ENCODE data around the gene PRKCA.
"Not testable (repeated sequence)": the region's sequence is repeated elsewhere in the genome, so short reads cannot be mapped to it uniquely, and the experiment has no call there.

PRKCA gene

DNA sequence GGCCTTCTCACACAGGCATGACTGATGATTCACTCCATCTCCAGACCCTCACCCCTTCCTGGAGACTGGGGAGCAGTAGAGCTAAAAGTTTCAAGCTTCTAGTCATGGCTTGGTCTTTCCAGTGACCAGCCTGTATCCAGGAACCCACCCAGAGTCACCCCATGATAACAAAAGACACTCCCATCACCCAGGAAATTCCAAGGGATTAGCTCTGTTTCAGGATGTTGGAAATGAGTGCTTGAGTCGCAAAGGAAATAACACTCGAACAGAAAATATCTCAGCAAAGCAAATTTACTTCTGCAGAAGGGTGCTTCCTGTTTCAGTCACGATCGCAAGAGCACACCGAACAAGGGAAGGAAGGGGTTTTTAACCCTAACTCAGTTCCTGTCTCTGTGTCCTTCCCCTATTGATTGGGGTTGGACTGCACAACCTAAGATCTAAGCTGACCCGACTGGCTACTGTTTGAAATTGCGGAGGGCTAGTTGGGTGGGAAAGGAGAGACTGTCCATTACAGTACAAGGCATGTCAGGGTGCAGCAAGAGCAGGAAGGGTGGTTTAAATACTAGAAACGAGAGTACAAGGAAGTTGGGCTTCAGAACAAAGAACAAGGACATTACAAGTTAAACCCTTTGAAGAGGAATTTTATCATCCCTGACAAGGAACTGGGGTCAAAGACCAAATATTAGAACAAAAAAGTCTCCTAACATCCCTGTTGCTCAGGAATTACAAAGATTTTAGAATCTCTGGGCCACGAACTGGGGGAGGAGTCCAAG, 308.1 kb downstream of the PRKCA start:
- TF ChIP-seq, protein P1, sequence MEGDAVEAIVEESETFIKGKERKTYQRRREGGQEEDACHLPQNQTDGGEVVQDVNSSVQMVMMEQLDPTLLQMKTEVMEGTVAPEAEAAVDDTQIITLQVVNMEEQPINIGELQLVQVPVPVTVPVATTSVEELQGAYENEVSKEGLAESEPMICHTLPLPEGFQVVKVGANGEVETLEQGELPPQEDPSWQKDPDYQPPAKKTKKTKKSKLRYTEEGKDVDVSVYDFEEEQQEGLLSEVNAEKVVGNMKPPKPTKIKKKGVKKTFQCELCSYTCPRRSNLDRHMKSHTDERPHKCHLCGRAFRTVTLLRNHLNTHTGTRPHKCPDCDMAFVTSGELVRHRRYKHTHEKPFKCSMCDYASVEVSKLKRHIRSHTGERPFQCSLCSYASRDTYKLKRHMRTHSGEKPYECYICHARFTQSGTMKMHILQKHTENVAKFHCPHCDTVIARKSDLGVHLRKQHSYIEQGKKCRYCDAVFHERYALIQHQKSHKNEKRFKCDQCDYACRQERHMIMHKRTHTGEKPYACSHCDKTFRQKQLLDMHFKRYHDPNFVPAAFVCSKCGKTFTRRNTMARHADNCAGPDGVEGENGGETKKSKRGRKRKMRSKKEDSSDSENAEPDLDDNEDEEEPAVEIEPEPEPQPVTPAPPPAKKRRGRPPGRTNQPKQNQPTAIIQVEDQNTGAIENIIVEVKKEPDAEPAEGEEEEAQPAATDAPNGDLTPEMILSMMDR (conservative IDR thresholded peaks at IDR 0.05; ENCODE audit: low read depth, low read length), result no peak
- no peak for DNase-seq (ENCODE audit: low read depth)
- no peak overlapping the region for H3K4me3 ChIP-seq (ENCODE audit: low read length)

- H3K4me3 ChIP-seq (ENCODE audit: low read length), result no peak overlapping the region
- DNase-seq (ENCODE audit: low read depth), result no peak
- TF ChIP-seq, protein P1 (conservative IDR thresholded peaks at IDR 0.05; ENCODE audit: low read depth, low read length), result no peak
These were observed 309.0 kb downstream of the PRKCA start for GRCh38 chr17:66611397-66611796.

DNA sequence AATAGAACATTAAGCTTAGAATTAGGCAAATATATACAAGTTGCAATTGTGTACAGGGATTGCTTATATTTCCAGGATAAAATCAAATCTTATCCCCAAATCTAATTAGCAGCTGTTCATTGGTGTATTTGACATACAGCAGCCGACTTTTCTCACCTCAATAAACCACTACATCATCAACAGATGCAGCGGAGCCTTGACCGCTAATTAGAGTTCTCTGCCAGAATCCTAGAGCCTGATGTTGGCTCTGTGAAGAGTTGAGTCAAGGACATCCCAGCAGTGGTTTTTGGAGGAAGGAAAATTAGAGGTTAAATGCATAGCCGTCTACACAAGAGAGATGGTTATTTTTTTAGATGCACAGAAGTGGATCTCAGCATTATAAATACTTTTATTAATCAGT, 310.6 kb downstream of the PRKCA start:
- no peak for DNase-seq (ENCODE audit: low read depth)
- H3K4me3 ChIP-seq (ENCODE audit: low read length), result no peak overlapping the region
- TF ChIP-seq, protein P1 (conservative IDR thresholded peaks at IDR 0.05; ENCODE audit: low read depth, low read length), result no peak

DNA sequence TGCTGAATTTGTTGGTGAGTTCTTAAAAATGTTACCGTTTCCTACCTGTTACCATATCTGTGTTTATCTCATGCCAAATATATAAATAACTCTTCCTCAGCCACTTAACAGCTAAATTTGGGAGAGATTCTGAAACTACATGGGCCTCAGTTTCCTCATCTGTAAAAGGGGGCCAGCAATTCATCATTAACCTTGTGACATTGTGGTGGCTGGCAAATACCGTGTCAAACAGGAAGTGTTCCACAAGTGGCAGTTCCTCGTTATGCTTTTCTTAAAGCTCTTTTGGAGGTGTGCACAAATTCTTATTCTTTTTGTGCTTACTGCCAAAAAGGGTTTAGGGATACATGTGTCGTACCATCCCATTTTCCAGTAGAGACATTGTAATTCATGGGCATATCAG, 312.1 kb downstream of the PRKCA start:
- no peak overlapping the region for H3K4me3 ChIP-seq (ENCODE audit: low read length)
- TF ChIP-seq, protein P1 (conservative IDR thresholded peaks at IDR 0.05; ENCODE audit: low read depth, low read length), result no peak
- DNase-seq (ENCODE audit: low read depth), result no peak

DNA sequence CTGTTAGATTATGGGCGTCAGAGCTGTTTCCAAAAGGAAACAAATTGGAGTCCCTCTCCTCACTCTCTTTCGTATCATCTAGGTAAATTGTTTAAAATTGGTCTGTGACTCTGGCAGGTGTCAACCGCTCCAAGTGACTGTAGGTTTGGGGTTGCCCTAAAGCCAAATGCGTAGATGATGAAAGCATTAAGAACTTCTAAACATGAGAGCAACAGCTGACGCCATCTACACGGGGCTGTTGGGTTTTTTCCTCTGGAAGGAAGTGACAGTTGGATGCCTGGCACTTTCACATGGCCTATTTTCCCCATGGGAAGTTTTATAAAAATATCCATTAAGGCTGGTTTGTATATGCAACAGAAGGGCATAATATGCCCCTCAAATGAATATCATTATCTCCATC, 316.8 kb downstream of the PRKCA start:
- TF ChIP-seq, protein P1 (conservative IDR thresholded peaks at IDR 0.05; ENCODE audit: low read depth, low read length), result no peak
- no peak for DNase-seq (ENCODE audit: low read depth)
- H3K4me3 ChIP-seq (ENCODE audit: low read length), result no peak overlapping the region

GRCh38 chr17:66620528-66620927, 318.1 kb downstream of the PRKCA start:
- no peak for DNase-seq (ENCODE audit: low read depth)
- no peak overlapping the region for H3K4me3 ChIP-seq (ENCODE audit: low read length)
- TF ChIP-seq, protein P1 (conservative IDR thresholded peaks at IDR 0.05; ENCODE audit: low read depth, low read length), result no peak

GRCh38 chr17:66624630-66625029, 322.2 kb downstream of the PRKCA start:
- not testable (repeated sequence) for DNase-seq (ENCODE audit: low read depth); H3K4me3 ChIP-seq (ENCODE audit: low read length)

All from retinal pigment epithelial cell (primary cell).